Astrocyte (in vitro differentiated cells and primary cell): Measurements from ENCODE around the gene TOP2A. TPM values are rescaled to one million over a fixed set of nuclear protein-coding genes. Genes with fewer than 3 reads are reported as not detected.

Experiments
- DNase-seq: peaks from one replicate; pipeline ENCODE4 v3.0.0-alpha.2; 2010; ENCODE audit warnings: low read depth
- FAIRE-seq: peaks from 2 replicates; lab custom pipeline; 2011; peaks lifted over from hg19 to GRCh38; lab: Jason Lieb, UNC
- H2AFZ ChIP-seq: 2 replicates; pipeline ENCODE4 v1.6.0; 2012; ENCODE audit warnings: low read depth, low read length, inconsistent platforms
- H3K27ac ChIP-seq: 2 replicates; pipeline ENCODE4 v1.5.1; 2011; ENCODE audit warnings: low read depth, low read length, inconsistent platforms
- H3K27me3 ChIP-seq: 2 replicates; pipeline ENCODE4 v1.6.0; 2011; ENCODE audit warnings: low read length, inconsistent platforms; ENCODE audit not compliant: insufficient read depth
- H3K36me3 ChIP-seq: 2 replicates; pipeline ENCODE4 v1.5.1; 2011; ENCODE audit warnings: low read length, inconsistent platforms; ENCODE audit not compliant: insufficient read depth
- H3K4me1 ChIP-seq: 2 replicates; pipeline ENCODE4 v1.5.1; 2011; ENCODE audit warnings: low read length, inconsistent platforms; ENCODE audit not compliant: insufficient read depth
- H3K4me2 ChIP-seq: 2 replicates; pipeline ENCODE4 v1.6.0; 2012; ENCODE audit warnings: low read length, inconsistent platforms
- H3K4me3 ChIP-seq: 2 replicates; pipeline ENCODE4 v1.5.1; 2011; ENCODE audit warnings: low read depth, mild to moderate bottlenecking, low read length, inconsistent platforms; ENCODE audit not compliant: insufficient read depth
- H3K79me2 ChIP-seq: 2 replicates; pipeline ENCODE4 v1.6.0; 2012; ENCODE audit warnings: mild to moderate bottlenecking, low read length, inconsistent platforms; ENCODE audit not compliant: insufficient read depth
- H3K9ac ChIP-seq: 2 replicates; pipeline ENCODE4 v1.6.0; 2012; ENCODE audit warnings: mild to moderate bottlenecking, low read length, inconsistent platforms
- H3K9me3 ChIP-seq: 2 replicates; pipeline ENCODE4 v1.5.1; 2012; ENCODE audit warnings: low read depth, mild to moderate bottlenecking, low read length, inconsistent platforms; ENCODE audit not compliant: insufficient read depth
- H4K20me1 ChIP-seq: 2 replicates; pipeline ENCODE4 v1.6.0; 2012; ENCODE audit warnings: low read length, inconsistent platforms; ENCODE audit not compliant: insufficient read depth
- H3K27ac Mint-ChIP-seq: one replicate; pipeline ENCODE4 v1.8.0; 2021; ENCODE audit warnings: mild to moderate bottlenecking, mixed read lengths; ENCODE audit not compliant: unreplicated experiment
- H3K27me3 Mint-ChIP-seq: one replicate; pipeline ENCODE4 v1.8.0; 2021; ENCODE audit warnings: low read depth, mixed read lengths; ENCODE audit not compliant: unreplicated experiment
- H3K36me3 Mint-ChIP-seq: one replicate; pipeline ENCODE4 v1.8.0; 2021; ENCODE audit warnings: low read depth, mixed read lengths; ENCODE audit not compliant: unreplicated experiment
- H3K4me1 Mint-ChIP-seq: one replicate; pipeline ENCODE4 v1.8.0; 2021; ENCODE audit warnings: low read depth, mixed read lengths; ENCODE audit not compliant: unreplicated experiment
- H3K4me3 Mint-ChIP-seq: one replicate; pipeline ENCODE4 v1.8.0; 2021; ENCODE audit warnings: mild to moderate bottlenecking, moderate library complexity, mixed read lengths; ENCODE audit not compliant: unreplicated experiment
- H3K9me3 Mint-ChIP-seq: one replicate; pipeline ENCODE4 v1.8.0; 2021; ENCODE audit warnings: mild to moderate bottlenecking, mixed read lengths; ENCODE audit not compliant: unreplicated experiment
- EZH2 ChIP-seq: IDR thresholded peaks from 2 replicates; pipeline ENCODE4 v1.6.1; 2012; ENCODE audit warnings: mild to moderate bottlenecking, low read length, inconsistent platforms; ENCODE audit not compliant: insufficient read depth
- total RNA-seq: library from RNA; stranded (reverse); gene quantifications from 2 replicates; pipeline ENCODE4 v1.2.1, GENCODE V29; 2021
- TF ChIP-seq, protein P1 (sequence below): IDR thresholded peaks from 2 replicates; pipeline ENCODE4 v1.5.1; 2011; ENCODE audit warnings: low read depth, mild to moderate bottlenecking, inconsistent platforms, low read length, moderate library complexity; ENCODE audit not compliant: insufficient read depth

TOP2A gene
- total RNA-seq, 1 donor from 2014 or later = 12.6 TPM

- peaks cover 13% of the 10 kb centered on the region for H3K9me3 Mint-ChIP-seq
- H3K27me3 Mint-ChIP-seq = peaks cover 19% of the 10 kb centered on the region
- H3K4me1 Mint-ChIP-seq = no peaks in the 10 kb centered on the region
- H3K4me3 Mint-ChIP-seq = no peak overlapping the region
- H3K27me3 ChIP-seq = no peaks in the 10 kb centered on the region
- no peak for FAIRE-seq
- H3K36me3 ChIP-seq = no peaks in the 10 kb centered on the region
- no peaks in the 10 kb centered on the region for H3K79me2 ChIP-seq
- no peak overlapping the region for H3K4me3 ChIP-seq
- no peak for DNase-seq
- no peak overlapping the region for H3K27ac ChIP-seq
- H4K20me1 ChIP-seq = no peaks in the 10 kb centered on the region
- peaks cover 2% of the 10 kb centered on the region for H3K36me3 Mint-ChIP-seq
- no peak overlapping the region for H3K27ac Mint-ChIP-seq
- no peak overlapping the region for H3K9ac ChIP-seq
- no peaks in the 10 kb centered on the region for H3K9me3 ChIP-seq
- no peak overlapping the region for H2AFZ ChIP-seq
- no peak overlapping the region for H3K4me2 ChIP-seq
- TF ChIP-seq, protein P1, sequence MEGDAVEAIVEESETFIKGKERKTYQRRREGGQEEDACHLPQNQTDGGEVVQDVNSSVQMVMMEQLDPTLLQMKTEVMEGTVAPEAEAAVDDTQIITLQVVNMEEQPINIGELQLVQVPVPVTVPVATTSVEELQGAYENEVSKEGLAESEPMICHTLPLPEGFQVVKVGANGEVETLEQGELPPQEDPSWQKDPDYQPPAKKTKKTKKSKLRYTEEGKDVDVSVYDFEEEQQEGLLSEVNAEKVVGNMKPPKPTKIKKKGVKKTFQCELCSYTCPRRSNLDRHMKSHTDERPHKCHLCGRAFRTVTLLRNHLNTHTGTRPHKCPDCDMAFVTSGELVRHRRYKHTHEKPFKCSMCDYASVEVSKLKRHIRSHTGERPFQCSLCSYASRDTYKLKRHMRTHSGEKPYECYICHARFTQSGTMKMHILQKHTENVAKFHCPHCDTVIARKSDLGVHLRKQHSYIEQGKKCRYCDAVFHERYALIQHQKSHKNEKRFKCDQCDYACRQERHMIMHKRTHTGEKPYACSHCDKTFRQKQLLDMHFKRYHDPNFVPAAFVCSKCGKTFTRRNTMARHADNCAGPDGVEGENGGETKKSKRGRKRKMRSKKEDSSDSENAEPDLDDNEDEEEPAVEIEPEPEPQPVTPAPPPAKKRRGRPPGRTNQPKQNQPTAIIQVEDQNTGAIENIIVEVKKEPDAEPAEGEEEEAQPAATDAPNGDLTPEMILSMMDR = no peak
- TF ChIP-seq EZH2 = no peak
- H3K4me1 ChIP-seq = no peaks in the 10 kb centered on the region
Measured at GRCh38 chr17:40430272-40431230, 12.9 kb upstream of the TOP2A start.

- no peaks in the 10 kb centered on the region for H3K27me3 ChIP-seq
- FAIRE-seq (no peak), DNase-seq (no peak)
- H3K36me3 Mint-ChIP-seq = peaks cover 2% of the 10 kb centered on the region
- no peaks in the 10 kb centered on the region for H3K79me2 ChIP-seq
- no peak overlapping the region for H3K9ac ChIP-seq
- H3K9me3 ChIP-seq = no peaks in the 10 kb centered on the region
- no peak overlapping the region for H2AFZ ChIP-seq
- H3K4me3 ChIP-seq = no peak overlapping the region
- H3K4me3 Mint-ChIP-seq = no peak overlapping the region
- no peaks in the 10 kb centered on the region for H3K4me1 Mint-ChIP-seq
- H3K9me3 Mint-ChIP-seq = peaks cover 13% of the 10 kb centered on the region
- no peaks in the 10 kb centered on the region for H3K4me1 ChIP-seq
- H3K4me2 ChIP-seq = no peak overlapping the region
- no peaks in the 10 kb centered on the region for H4K20me1 ChIP-seq
- H3K27me3 Mint-ChIP-seq = peaks cover 11% of the 10 kb centered on the region
- H3K27ac Mint-ChIP-seq = no peak overlapping the region
- no peaks in the 10 kb centered on the region for H3K36me3 ChIP-seq
- H3K27ac ChIP-seq = no peak overlapping the region
- TF ChIP-seq EZH2 = no peak
- TF ChIP-seq, protein P1 = no peak
Measured at GRCh38 chr17:40427002-40427491, 9.4 kb upstream of the TOP2A start.
